ENCODE results near the gene SP140. TPM values are rescaled to one million over a fixed set of nuclear protein-coding genes. Genes with fewer than 3 reads are reported as not detected.

Gene SP140
- total RNA-seq, 1 donor from 2014 or later, result 12.7 TPM

DNA sequence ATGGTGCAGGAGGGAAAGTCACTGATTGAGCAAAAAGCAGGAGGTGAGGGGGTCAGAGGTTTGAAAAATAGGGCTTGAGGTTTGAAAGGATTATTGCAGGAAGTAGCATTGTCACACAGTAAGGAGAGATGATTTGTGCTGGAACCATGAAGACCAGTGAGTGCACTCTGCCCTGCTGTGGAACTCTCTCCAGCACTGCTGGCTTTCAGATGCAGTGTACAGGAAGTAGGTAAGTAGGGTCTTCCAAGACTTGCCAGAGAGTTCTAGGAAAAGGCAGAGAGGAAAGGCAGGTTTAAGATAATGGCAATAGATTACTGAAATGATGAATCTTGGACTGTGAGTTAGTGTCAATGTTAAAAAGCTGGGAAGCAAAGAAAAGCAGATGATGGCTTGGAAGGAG, 17.0 kb upstream of the SP140 start:
- H3K36me3 ChIP-seq, result peaks cover 100% of the 10 kb centered on the region
- TF ChIP-seq, protein P1, sequence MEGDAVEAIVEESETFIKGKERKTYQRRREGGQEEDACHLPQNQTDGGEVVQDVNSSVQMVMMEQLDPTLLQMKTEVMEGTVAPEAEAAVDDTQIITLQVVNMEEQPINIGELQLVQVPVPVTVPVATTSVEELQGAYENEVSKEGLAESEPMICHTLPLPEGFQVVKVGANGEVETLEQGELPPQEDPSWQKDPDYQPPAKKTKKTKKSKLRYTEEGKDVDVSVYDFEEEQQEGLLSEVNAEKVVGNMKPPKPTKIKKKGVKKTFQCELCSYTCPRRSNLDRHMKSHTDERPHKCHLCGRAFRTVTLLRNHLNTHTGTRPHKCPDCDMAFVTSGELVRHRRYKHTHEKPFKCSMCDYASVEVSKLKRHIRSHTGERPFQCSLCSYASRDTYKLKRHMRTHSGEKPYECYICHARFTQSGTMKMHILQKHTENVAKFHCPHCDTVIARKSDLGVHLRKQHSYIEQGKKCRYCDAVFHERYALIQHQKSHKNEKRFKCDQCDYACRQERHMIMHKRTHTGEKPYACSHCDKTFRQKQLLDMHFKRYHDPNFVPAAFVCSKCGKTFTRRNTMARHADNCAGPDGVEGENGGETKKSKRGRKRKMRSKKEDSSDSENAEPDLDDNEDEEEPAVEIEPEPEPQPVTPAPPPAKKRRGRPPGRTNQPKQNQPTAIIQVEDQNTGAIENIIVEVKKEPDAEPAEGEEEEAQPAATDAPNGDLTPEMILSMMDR (IDR thresholded peaks at IDR 0.05), result no peak
- intact Hi-C loops (cut with DNase I), result no loop called here

DNA sequence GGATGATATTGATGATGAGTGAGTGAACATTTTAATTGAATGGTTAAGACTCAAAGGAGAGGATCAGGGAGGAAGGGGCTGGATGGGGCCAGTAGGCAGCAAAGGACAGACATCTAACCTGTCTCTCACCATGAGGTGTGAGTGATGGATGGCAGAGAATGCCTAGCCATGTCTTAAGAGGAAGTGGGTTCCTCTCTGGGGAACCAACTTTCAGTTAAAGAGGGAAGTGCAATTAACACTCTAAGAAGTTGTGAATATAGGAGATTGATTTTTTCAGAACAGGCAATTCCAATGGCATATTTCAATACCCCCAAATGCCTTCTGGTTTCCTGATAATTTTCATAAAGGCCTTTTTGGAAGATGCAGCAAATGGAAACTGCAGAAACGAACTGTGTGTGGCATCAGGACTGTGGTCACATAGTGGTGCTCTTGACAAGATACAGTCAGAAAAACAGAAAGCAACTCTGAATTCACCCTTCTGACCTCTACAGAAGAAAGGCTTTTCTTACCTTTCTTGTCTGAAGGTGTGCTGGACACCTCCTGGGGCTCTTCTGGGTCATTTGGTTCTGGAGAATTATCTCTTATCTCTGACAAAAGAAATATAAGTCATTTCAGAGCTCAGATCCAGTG, 16.0 kb upstream of the SP140 start:
- H3K4me1 ChIP-seq, result no peaks in the 10 kb centered on the region
- DNase-seq (no peak), ATAC-seq (peak; percentile 68)
- intact Hi-C loops (cut with DNase I), result no loop called here
- no peak overlapping the region for H3K4me3 ChIP-seq
- H3K36me3 ChIP-seq, result peaks cover 100% of the 10 kb centered on the region
- no peaks in the 10 kb centered on the region for H3K27me3 ChIP-seq
- H3K9me3 ChIP-seq, result no peaks in the 10 kb centered on the region
- TF ChIP-seq, protein P1 (IDR thresholded peaks at IDR 0.05), result no peak
- H3K27ac ChIP-seq, result no peak overlapping the region

More for the DNA sequence above, 17.0 kb upstream of the SP140 start:
- no peaks in the 10 kb centered on the region for H3K9me3 ChIP-seq
- H3K27ac ChIP-seq, result no peak overlapping the region
- ATAC-seq (no peak), DNase-seq (no peak)
- H3K27me3 ChIP-seq, result no peaks in the 10 kb centered on the region
- no peaks in the 10 kb centered on the region for H3K4me1 ChIP-seq
- H3K4me3 ChIP-seq, result no peak overlapping the region

DNA sequence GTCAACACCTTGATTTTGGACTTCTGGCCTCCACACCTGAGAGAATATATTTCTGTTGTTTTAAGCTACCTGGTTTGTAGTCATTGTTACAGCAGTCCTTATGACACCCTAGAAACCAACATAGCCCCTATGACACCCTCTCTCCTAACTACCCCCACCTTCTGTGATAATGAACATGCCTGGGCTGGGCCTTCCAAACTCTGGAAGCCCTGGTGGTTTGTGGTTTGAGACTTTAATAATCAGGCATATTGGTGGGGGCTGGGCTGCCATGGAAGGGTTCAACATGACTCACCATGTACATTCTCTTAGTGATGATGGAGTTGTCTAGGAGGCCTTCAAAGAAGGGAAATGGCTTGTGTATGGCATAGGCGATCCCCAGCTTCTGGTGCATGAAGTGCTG, 9.0 kb upstream of the SP140 start:
- Histone ChIP-seq H3K4me1 (peaks cover 26% of the 10 kb centered on the region), H3K4me3 (no peak overlapping the region), H3K9me3 (no peaks in the 10 kb centered on the region), H3K36me3 (peaks cover 53% of the 10 kb centered on the region), H3K27ac (no peak overlapping the region), H3K27me3 (no peaks in the 10 kb centered on the region)
- no peak for ATAC-seq
- TF ChIP-seq, protein P1 (IDR thresholded peaks at IDR 0.05), result no peak
- intact Hi-C loops (cut with DNase I), result no loop called here
- DNase-seq, result no peak

DNA sequence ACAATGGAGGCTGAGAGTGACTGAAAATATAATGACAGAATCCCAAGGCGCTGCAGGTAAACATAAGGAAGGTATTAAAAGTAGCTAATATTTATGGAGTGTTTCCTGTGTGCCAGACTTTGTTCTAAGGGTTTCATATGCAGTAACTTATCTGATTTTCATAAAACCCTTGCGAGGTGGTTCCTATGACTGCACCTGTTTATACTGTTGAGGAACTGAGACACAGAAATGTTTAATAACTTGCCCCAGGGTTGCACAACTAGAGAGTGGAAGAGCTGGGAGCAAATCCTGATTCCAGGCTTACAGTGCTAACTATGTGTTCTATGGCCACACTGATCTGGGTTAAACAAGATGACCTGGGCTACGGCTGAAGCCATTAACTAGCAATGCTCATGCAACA, 8.1 kb upstream of the SP140 start:
- DNase-seq, result no peak
- Histone ChIP-seq H3K27me3 (no peaks in the 10 kb centered on the region), H3K27ac (no peak overlapping the region), H3K4me1 (peaks cover 26% of the 10 kb centered on the region), H3K36me3 (peaks cover 43% of the 10 kb centered on the region), H3K9me3 (no peaks in the 10 kb centered on the region), H3K4me3 (peak overlapping the region; percentile 58)
- ATAC-seq, result no peak
- intact Hi-C loops (cut with DNase I), result no loop called here
- TF ChIP-seq, protein P1 (IDR thresholded peaks at IDR 0.05), result no peak

DNA sequence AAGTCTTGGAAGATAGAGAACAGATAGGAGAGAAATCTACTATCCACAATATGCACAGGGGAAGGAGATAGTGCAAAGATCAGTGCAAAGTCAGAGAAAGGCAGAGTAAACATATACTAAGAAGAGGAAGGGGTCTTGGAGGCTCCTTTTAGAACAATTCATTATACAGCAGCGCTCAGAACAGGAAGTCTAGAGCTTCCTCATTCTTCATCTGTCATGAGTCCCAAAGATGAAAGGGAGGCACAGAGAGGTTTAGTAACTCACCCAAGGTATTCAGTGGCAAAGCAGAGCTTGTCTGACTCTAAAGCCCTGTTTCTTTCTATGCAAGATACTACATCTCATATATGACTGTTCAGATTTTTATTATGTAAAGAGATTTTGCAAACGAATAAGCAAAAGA, 7.1 kb upstream of the SP140 start:
- peaks cover 33% of the 10 kb centered on the region for H3K36me3 ChIP-seq
- ATAC-seq (peak; percentile 58), DNase-seq (no peak)
- H3K27ac ChIP-seq, result peak overlapping the region; percentile 83
- TF ChIP-seq, protein P1 (IDR thresholded peaks at IDR 0.05), result no peak
- intact Hi-C loops (cut with DNase I), result no loop called here
- no peaks in the 10 kb centered on the region for H3K27me3 ChIP-seq
- H3K9me3 ChIP-seq, result no peaks in the 10 kb centered on the region
- H3K4me3 ChIP-seq, result peak overlapping the region; percentile 58
- peaks cover 26% of the 10 kb centered on the region for H3K4me1 ChIP-seq
